ENCODE data around the gene DUSP5. TPM values are rescaled to one million over a fixed set of nuclear protein-coding genes. Genes with fewer than 3 reads are reported as not detected.
"Not testable (repeated sequence)": the region's sequence is repeated elsewhere in the genome, so short reads cannot be mapped to it uniquely, and the experiment has no call there.

The DUSP5 gene
- total and polyA plus RNA-seq, 4 experiments from 2014 or later: 3.5 to 33.7 (median 7.2) TPM

DNA sequence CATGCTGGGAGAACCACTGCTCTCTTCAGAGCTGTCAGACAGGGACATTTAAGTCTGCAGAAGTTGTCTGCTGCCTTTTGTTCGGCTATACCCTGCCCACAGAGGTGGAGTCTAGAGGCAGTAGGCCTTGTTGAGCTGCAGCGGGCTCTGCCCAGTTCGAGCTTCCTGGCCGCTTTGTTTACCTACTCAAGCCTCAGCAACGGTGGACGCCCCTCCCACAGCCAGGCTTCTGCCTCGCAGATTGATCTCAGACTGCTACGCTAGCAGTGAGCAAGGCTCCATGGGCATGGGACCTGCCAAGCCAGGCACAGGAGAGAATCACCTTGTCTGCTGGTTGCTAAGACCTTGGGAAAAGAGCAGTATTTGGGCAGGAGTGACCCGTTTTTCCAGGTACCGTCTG, 27.2 kb upstream of the DUSP5 start:
- H3K4me3 Mint-ChIP-seq; POLR2A ChIA-PET (ENCODE audit: partially characterized antibody); H3K27ac ChIP-seq (ENCODE audit: low read depth, low read length); H3K36me3 Mint-ChIP-seq; H3K36me3 ChIP-seq (ENCODE audit: insufficient read depth, low read length); CTCF ChIA-PET (ENCODE audit: partially characterized antibody); H3K27me3 ChIP-seq (ENCODE audit: insufficient read depth, low read length); H3K4me1 Mint-ChIP-seq; H3K4me3 ChIP-seq (ENCODE audit: low read length in 2 of 2); H3K9me3 Mint-ChIP-seq; intact Hi-C loops (cut with micrococcal nuclease); H3K27ac Mint-ChIP-seq; H3K27me3 Mint-ChIP-seq; H3K4me1 ChIP-seq (ENCODE audit: insufficient read depth, low read length); H3K9me3 ChIP-seq (ENCODE audit: control insufficient read depth in 1 of 2, low read length in 2 of 2); DNase-seq: not testable (repeated sequence)

DNA sequence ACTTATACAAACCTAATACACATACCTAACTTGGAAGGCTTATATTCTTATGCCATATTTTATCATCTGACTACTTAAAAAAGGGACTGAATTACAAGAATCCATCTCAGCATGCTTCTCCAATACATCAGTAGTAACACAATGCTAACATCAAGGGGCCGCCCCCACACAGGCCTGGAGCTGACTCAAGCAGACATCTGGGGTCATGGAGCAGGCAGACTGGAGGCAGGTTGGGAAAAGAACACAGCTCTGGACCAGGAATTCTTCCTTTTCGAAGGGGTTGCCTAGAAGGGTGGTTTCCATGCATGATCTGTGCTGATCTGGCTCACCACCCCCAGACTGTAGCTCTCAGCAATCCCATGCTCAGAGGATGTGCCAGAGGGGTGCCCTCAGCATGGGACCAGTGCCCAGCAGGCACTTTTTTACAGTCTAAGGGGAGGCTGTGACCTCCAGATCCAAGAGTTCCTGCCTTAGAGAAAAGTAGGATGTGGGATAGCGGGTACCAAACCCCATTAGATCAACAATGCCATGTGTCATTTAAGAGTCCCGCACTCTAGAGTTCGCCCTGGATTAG, 26.1 kb upstream of the DUSP5 start:
- DNase-seq: no peak
- POLR2A ChIA-PET (ENCODE audit: partially characterized antibody): no interaction called here
- H3K27ac Mint-ChIP-seq: no peak overlapping the region
- Histone ChIP-seq H3K27me3 (ENCODE audit: insufficient read depth, low read length) (no peaks in the 10 kb centered on the region), H3K4me3 (ENCODE audit: low read length in 2 of 2) (no peak overlapping the region), H3K4me1 (ENCODE audit: insufficient read depth, low read length) (no peaks in the 10 kb centered on the region), H3K36me3 (ENCODE audit: insufficient read depth, low read length) (no peaks in the 10 kb centered on the region), H3K27ac (ENCODE audit: low read depth, low read length) (no peak overlapping the region), H3K9me3 (ENCODE audit: control insufficient read depth in 1 of 2, low read length in 2 of 2) (no peaks in the 10 kb centered on the region)
- H3K4me1 Mint-ChIP-seq: no peaks in the 10 kb centered on the region
- H3K4me3 Mint-ChIP-seq: no peak overlapping the region
- CTCF ChIA-PET (ENCODE audit: partially characterized antibody): interaction anchor here (2.1 kb wide), 1 partner anchor 116 kb away, joined by 4 read pairs; no protein-coding TSS in a partner anchor
- peaks cover 0 to 5% (median under 1%) of the 10 kb centered on the region in 8 donors for H3K9me3 Mint-ChIP-seq
- H3K27me3 Mint-ChIP-seq: no peaks in the 10 kb centered on the region
- no peaks in the 10 kb centered on the region for H3K36me3 Mint-ChIP-seq
- intact Hi-C loops (cut with micrococcal nuclease): no loop called here

DNA sequence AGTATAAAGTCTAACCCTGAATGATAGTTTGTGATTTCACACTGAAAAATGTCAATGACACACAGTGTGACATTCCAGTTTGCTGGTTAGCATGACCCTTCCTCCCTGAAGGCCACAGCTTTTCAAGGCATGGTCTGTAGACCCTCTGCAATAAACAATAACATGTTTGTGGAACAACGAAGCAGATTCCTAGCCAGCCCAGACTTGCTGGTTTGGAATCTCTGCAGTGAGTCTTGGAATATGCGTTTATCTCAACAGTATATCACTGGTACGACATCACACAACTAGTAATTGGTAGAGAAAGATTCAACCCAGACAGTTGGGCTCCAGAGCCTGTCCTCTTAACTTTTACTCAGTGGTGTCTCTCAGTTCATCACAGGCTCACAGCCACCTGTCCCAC, 23.7 kb upstream of the DUSP5 start:
- H3K9me3 Mint-ChIP-seq: peaks cover 0 to 3% (median under 1%) of the 10 kb centered on the region in 8 donors
- DNase-seq: no peak
- no peaks in the 10 kb centered on the region for H3K36me3 ChIP-seq (ENCODE audit: insufficient read depth, low read length)
- no peak overlapping the region for H3K4me3 Mint-ChIP-seq
- intact Hi-C loops (cut with micrococcal nuclease): no loop called here
- H3K27me3 ChIP-seq (ENCODE audit: insufficient read depth, low read length): no peaks in the 10 kb centered on the region
- H3K4me1 ChIP-seq (ENCODE audit: insufficient read depth, low read length): no peaks in the 10 kb centered on the region
- no peaks in the 10 kb centered on the region for H3K36me3 Mint-ChIP-seq
- CTCF ChIA-PET (ENCODE audit: partially characterized antibody): no interaction called here
- H3K4me3 ChIP-seq (ENCODE audit: low read length in 2 of 2): no peak overlapping the region
- H3K27ac Mint-ChIP-seq: no peak overlapping the region
- no peak overlapping the region for H3K27ac ChIP-seq (ENCODE audit: low read depth, low read length)
- no peaks in the 10 kb centered on the region for H3K9me3 ChIP-seq (ENCODE audit: control insufficient read depth in 1 of 2, low read length in 2 of 2)
- H3K4me1 Mint-ChIP-seq: no peaks in the 10 kb centered on the region
- POLR2A ChIA-PET (ENCODE audit: partially characterized antibody): no interaction called here
- peaks cover 0 to 1% of the 10 kb centered on the region in 2 donors for H3K27me3 Mint-ChIP-seq

DNA sequence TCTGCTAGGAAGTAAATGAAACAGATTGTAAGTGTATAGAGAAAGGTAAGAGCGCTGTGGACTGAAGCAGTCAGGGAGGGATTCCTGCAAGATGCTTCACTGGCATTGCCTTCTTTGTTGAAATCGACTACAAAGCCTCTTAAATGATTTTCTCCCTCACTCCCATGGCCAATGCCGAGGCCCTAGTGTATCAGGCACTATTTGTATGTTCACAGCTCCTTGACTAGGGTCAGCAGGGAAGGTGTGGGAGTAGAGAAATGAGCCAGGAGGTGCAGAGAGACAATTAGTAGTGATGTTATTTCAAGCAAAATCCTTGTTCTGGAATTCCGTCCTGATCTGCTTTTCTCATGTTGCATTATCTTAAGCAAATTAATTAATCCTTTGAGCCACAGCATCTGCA, 22.9 kb upstream of the DUSP5 start:
- Mint-ChIP-seq H3K27ac (no peak overlapping the region), H3K4me1 (no peaks in the 10 kb centered on the region), H3K4me3 (no peak overlapping the region), H3K36me3 (no peaks in the 10 kb centered on the region), H3K27me3 (peaks cover 0 to 1% of the 10 kb centered on the region in 2 donors), H3K9me3 (peaks cover 0 to 2% (median 0%) of the 10 kb centered on the region in 8 donors)
- ChIA-PET CTCF (ENCODE audit: partially characterized antibody) (no interaction called here), POLR2A (ENCODE audit: partially characterized antibody) (no interaction called here)
- no peaks in the 10 kb centered on the region for H3K4me1 ChIP-seq (ENCODE audit: insufficient read depth, low read length)
- no peaks in the 10 kb centered on the region for H3K9me3 ChIP-seq (ENCODE audit: control insufficient read depth in 1 of 2, low read length in 2 of 2)
- no peak for DNase-seq
- no peak overlapping the region for H3K27ac ChIP-seq (ENCODE audit: low read depth, low read length)
- no peak overlapping the region for H3K4me3 ChIP-seq (ENCODE audit: low read length in 2 of 2)
- no peaks in the 10 kb centered on the region for H3K27me3 ChIP-seq (ENCODE audit: insufficient read depth, low read length)
- no peaks in the 10 kb centered on the region for H3K36me3 ChIP-seq (ENCODE audit: insufficient read depth, low read length)
- intact Hi-C loops (cut with micrococcal nuclease): no loop called here

DNA sequence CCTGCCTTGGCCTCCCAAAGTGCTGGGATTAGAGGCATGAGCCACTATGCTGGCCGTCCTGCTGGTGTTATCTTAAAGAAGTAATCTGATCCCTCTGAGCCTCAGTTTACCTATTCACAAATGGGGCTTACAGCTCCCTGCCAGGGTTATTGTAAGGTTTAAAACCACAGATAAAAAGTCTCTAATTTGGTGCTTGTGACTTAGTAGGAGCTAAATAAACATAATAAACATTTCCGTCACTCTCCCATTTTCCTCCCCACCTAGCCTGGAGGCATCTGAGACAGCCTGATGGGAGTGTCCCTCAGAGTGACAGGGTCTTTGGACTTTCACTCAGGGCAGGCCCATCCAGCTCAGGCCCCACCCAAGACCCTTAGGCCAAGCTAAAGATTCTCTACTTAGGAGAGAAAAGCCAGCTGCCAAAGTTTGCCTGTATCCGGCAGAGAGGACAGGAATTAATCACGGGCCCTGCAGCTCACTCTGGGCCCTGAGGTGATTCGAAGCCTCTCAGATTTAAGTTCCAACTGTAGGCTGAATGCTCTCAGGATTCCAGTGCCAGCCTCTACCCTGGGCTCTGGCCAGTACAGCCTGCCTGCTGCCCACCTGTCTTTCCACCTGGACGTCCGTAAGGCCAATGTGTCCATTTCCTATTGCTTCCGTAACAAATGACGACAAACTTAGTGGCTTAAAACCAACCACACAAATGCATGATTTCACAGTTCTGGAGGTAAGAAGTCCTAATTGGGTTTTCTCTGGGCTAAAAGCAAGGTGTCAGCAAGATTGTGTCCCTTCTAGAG, 21.8 kb upstream of the DUSP5 start:
- no peaks in the 10 kb centered on the region for H3K9me3 Mint-ChIP-seq
- H3K27me3 Mint-ChIP-seq: peaks cover 0 to 1% of the 10 kb centered on the region in 2 donors
- POLR2A ChIA-PET (ENCODE audit: partially characterized antibody): no interaction called here
- no peaks in the 10 kb centered on the region for H3K4me1 Mint-ChIP-seq
- Histone ChIP-seq H3K9me3 (ENCODE audit: control insufficient read depth in 1 of 2, low read length in 2 of 2) (no peaks in the 10 kb centered on the region), H3K36me3 (ENCODE audit: insufficient read depth, low read length) (no peaks in the 10 kb centered on the region), H3K27me3 (ENCODE audit: insufficient read depth, low read length) (no peaks in the 10 kb centered on the region), H3K4me1 (ENCODE audit: insufficient read depth, low read length) (no peaks in the 10 kb centered on the region), H3K27ac (ENCODE audit: low read depth, low read length) (no peak overlapping the region), H3K4me3 (ENCODE audit: low read length in 2 of 2) (no peak overlapping the region)
- no peak for DNase-seq
- CTCF ChIA-PET (ENCODE audit: partially characterized antibody): no interaction called here
- H3K36me3 Mint-ChIP-seq: no peaks in the 10 kb centered on the region
- no peak overlapping the region for H3K4me3 Mint-ChIP-seq
- H3K27ac Mint-ChIP-seq: no peak overlapping the region
- intact Hi-C loops (cut with micrococcal nuclease): no loop called here

DNA sequence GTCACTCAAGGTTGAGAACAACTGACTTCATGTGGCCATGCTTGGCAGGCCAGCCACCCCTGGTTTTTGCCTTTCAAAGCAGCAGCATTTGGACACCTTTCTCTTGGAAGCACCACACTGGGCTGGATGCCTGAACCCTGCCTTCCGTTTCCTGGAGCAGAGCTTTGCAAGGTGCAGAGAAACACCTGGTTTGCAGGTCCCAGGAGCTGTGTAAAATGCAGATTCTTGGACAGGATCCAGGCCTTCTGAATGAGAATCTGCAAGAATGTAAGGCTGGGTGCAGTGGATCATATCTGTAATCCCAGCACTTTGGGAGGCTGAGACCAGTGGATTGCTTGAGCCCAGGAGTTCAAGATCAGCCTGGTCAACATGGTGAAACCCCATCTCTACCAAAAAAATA, 18.0 kb upstream of the DUSP5 start:
- no peak overlapping the region for H3K27ac Mint-ChIP-seq
- Histone ChIP-seq H3K9me3 (ENCODE audit: control insufficient read depth in 1 of 2, low read length in 2 of 2) (no peaks in the 10 kb centered on the region), H3K4me1 (ENCODE audit: insufficient read depth, low read length) (no peaks in the 10 kb centered on the region), H3K27ac (ENCODE audit: low read depth, low read length) (no peak overlapping the region), H3K36me3 (ENCODE audit: insufficient read depth, low read length) (no peaks in the 10 kb centered on the region), H3K4me3 (ENCODE audit: low read length in 2 of 2) (no peak overlapping the region), H3K27me3 (ENCODE audit: insufficient read depth, low read length) (no peaks in the 10 kb centered on the region)
- H3K4me1 Mint-ChIP-seq: no peaks in the 10 kb centered on the region
- H3K4me3 Mint-ChIP-seq: no peak overlapping the region
- H3K9me3 Mint-ChIP-seq: no peaks in the 10 kb centered on the region
- intact Hi-C loops (cut with micrococcal nuclease): no loop called here
- peaks cover under 1 to 5% of the 10 kb centered on the region in 2 donors for H3K27me3 Mint-ChIP-seq
- H3K36me3 Mint-ChIP-seq: no peaks in the 10 kb centered on the region
- POLR2A ChIA-PET (ENCODE audit: partially characterized antibody): no interaction called here
- CTCF ChIA-PET (ENCODE audit: partially characterized antibody): no interaction called here
- DNase-seq: no peak

GRCh38 chr10:110480387-110480786, 17.3 kb upstream of the DUSP5 start:
- intact Hi-C loops (cut with micrococcal nuclease): no loop called here
- Mint-ChIP-seq H3K4me1 (no peaks in the 10 kb centered on the region), H3K9me3 (no peaks in the 10 kb centered on the region), H3K27me3 (peaks cover 1 to 5% of the 10 kb centered on the region in 2 donors), H3K36me3 (no peaks in the 10 kb centered on the region), H3K4me3 (no peak overlapping the region), H3K27ac (peak overlapping the region in 2 of 7 donors; percentile 8 to 38)
- ChIA-PET POLR2A (ENCODE audit: partially characterized antibody) (no interaction called here), CTCF (ENCODE audit: partially characterized antibody) (no interaction called here)
- no peak overlapping the region for H3K4me3 ChIP-seq (ENCODE audit: low read length in 2 of 2)
- no peak for DNase-seq
- H3K9me3 ChIP-seq (ENCODE audit: control insufficient read depth in 1 of 2, low read length in 2 of 2): no peaks in the 10 kb centered on the region
- H3K27ac ChIP-seq (ENCODE audit: low read depth, low read length): no peak overlapping the region
- no peaks in the 10 kb centered on the region for H3K4me1 ChIP-seq (ENCODE audit: insufficient read depth, low read length)
- H3K27me3 ChIP-seq (ENCODE audit: insufficient read depth, low read length): no peaks in the 10 kb centered on the region
- no peaks in the 10 kb centered on the region for H3K36me3 ChIP-seq (ENCODE audit: insufficient read depth, low read length)

Data from CD4-positive, alpha-beta memory T cell (primary cell).